Measurements from ENCODE around the gene CTIF. TPM values are rescaled to one million over a fixed set of nuclear protein-coding genes. Genes with fewer than 3 reads are reported as not detected.

CTIF gene
- total RNA-seq, 2 experiments from 2014 or later = 0.06 to 0.38 TPM

DNA sequence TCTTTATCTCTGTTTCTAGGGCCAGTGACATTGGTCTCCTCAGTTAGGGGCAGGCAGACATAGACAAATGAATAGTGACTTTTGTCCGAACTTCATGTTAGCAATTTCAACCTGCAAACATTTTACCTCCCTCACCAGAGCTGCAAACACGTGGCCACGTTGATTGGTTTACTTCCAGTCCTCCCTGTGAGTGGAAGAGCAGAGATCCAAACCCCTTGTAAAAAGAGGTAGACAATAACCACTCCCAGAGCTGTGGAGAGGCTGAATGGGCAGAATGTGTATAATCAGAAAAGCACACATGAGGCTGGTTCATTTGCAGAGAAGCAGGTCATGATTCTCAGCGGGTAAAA is 31.1 kb downstream of the CTIF start:
- Histone ChIP-seq H3K4me2 (ENCODE audit: low read length) (no peak overlapping the region), H3K9me2 (ENCODE audit: insufficient read depth, low read length) (no peaks in the 10 kb centered on the region), H4K20me1 (ENCODE audit: insufficient read depth, low read length) (no peaks in the 10 kb centered on the region), H3K9me3 (ENCODE audit: low read length) (no peaks in the 10 kb centered on the region), H3K4me1 (ENCODE audit: insufficient read depth, low read length, poor library complexity, severe bottlenecking) (no peaks in the 10 kb centered on the region), H3K27ac (ENCODE audit: low read depth, low read length, poor library complexity, severe bottlenecking) (no peak overlapping the region), H3K36me3 (ENCODE audit: insufficient read depth, low read length) (no peaks in the 10 kb centered on the region), H3K79me2 (ENCODE audit: insufficient read depth, low read depth, low read length) (no peaks in the 10 kb centered on the region), H2AFZ (ENCODE audit: low read length) (no peak overlapping the region), H3K4me3 (ENCODE audit: low read depth, low read length, poor library complexity, severe bottlenecking) (no peak overlapping the region)
- ChIA-PET POLR2A (no interaction called here), CTCF (ENCODE audit: unreplicated experiment) (no interaction called here)
- intact Hi-C loops (cut with micrococcal nuclease; ENCODE audit: unreplicated experiment) = no loop called here
- no TSS peak for BruUV-seq (replicated peaks)
- TF ChIP-seq, protein P1, sequence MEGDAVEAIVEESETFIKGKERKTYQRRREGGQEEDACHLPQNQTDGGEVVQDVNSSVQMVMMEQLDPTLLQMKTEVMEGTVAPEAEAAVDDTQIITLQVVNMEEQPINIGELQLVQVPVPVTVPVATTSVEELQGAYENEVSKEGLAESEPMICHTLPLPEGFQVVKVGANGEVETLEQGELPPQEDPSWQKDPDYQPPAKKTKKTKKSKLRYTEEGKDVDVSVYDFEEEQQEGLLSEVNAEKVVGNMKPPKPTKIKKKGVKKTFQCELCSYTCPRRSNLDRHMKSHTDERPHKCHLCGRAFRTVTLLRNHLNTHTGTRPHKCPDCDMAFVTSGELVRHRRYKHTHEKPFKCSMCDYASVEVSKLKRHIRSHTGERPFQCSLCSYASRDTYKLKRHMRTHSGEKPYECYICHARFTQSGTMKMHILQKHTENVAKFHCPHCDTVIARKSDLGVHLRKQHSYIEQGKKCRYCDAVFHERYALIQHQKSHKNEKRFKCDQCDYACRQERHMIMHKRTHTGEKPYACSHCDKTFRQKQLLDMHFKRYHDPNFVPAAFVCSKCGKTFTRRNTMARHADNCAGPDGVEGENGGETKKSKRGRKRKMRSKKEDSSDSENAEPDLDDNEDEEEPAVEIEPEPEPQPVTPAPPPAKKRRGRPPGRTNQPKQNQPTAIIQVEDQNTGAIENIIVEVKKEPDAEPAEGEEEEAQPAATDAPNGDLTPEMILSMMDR (conservative IDR thresholded peaks at IDR 0.05; ENCODE audit: low read length) = no peak
- TF ChIP-seq EZH2phosphoT487 (IDR thresholded peaks at IDR 0.05; ENCODE audit: borderline replicate concordance, low read depth, low read length) = no peak
- DNase-seq (ENCODE audit: low spot score) = no peak

DNA sequence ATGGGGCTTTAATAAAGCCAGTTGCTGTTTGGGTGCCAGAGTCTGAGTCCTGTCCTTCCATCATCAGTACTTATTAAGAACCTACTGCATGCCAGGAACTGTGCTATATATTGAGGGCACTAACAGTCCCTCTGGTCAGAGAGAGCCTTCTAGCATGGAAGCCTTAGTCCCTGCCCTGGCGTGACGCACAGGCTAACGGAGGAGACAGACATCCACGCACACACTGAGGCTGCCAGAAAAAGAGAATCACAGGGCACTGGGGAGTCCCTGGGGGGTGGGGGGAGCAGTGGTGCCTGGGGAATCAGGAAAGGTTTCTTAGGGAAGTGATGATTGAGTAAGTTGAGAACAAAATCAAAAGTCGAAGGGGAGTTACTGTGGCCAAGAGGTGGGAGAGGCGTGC is 31.5 kb downstream of the CTIF start:
- CTCF ChIA-PET (ENCODE audit: unreplicated experiment) = no interaction called here
- POLR2A ChIA-PET = no interaction called here

DNA sequence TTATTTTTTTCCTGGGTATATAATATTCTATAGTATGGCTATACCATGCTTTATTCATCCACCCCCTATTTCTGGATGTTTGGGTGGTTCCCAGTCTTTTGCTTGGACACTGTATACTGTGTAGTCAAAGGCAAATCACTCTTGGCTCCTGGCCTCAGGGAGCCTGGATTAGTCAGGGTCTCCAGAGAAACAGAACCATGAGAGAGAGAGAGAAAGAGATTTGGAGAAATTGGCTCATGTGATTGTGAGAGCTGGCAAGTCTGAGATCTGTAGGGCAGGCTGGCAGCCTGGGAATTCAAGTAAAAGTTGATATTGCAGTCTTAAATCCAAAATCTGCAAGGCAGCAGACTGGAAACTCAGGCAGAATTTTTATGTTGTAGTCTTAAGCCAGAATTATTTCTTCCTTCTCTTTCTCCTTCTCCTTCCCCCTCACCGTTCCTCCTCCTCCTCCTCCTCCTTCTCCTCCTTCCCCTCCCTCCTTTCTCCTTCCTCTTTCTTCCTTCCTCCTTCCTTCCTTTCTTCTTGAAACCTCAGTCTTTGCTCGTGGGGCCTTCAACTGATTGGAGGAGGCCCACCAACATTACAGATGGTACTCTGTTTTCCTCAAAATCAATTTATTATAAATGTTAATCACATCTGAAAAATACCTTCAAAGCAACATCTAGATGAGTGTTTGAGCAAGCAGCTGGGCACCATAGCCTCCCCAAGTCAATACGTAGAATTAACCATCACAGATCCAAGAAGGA is 33.0 kb downstream of the CTIF start:
- no peaks in the 10 kb centered on the region for H4K20me1 ChIP-seq (ENCODE audit: insufficient read depth, low read length)
- H3K4me3 ChIP-seq (ENCODE audit: low read depth, low read length, poor library complexity, severe bottlenecking) = no peak overlapping the region
- no peaks in the 10 kb centered on the region for H3K9me3 ChIP-seq (ENCODE audit: low read length)
- CTCF ChIA-PET (ENCODE audit: unreplicated experiment) = no interaction called here
- H3K27ac ChIP-seq (ENCODE audit: low read depth, low read length, poor library complexity, severe bottlenecking) = no peak overlapping the region
- no peaks in the 10 kb centered on the region for H3K9me2 ChIP-seq (ENCODE audit: insufficient read depth, low read length)
- POLR2A ChIA-PET = no interaction called here
- DNase-seq (ENCODE audit: low spot score) = no peak
- no peaks in the 10 kb centered on the region for H3K79me2 ChIP-seq (ENCODE audit: insufficient read depth, low read depth, low read length)
- no peak overlapping the region for H3K4me2 ChIP-seq (ENCODE audit: low read length)
- intact Hi-C loops (cut with micrococcal nuclease; ENCODE audit: unreplicated experiment) = no loop called here
- no peak overlapping the region for H2AFZ ChIP-seq (ENCODE audit: low read length)
- BruUV-seq (replicated peaks) = no TSS peak
- H3K4me1 ChIP-seq (ENCODE audit: insufficient read depth, low read length, poor library complexity, severe bottlenecking) = no peaks in the 10 kb centered on the region
- no peaks in the 10 kb centered on the region for H3K36me3 ChIP-seq (ENCODE audit: insufficient read depth, low read length)
- TF ChIP-seq EZH2phosphoT487 (IDR thresholded peaks at IDR 0.05; ENCODE audit: borderline replicate concordance, low read depth, low read length) = no peak
- TF ChIP-seq, protein P1 (conservative IDR thresholded peaks at IDR 0.05; ENCODE audit: low read length) = no peak

More for the DNA sequence above, 31.5 kb downstream of the CTIF start:
- BruUV-seq (replicated peaks) = no TSS peak
- Histone ChIP-seq H3K9me2 (ENCODE audit: insufficient read depth, low read length) (no peaks in the 10 kb centered on the region), H2AFZ (ENCODE audit: low read length) (no peak overlapping the region), H3K4me3 (ENCODE audit: low read depth, low read length, poor library complexity, severe bottlenecking) (no peak overlapping the region), H3K4me2 (ENCODE audit: low read length) (no peak overlapping the region), H3K36me3 (ENCODE audit: insufficient read depth, low read length) (no peaks in the 10 kb centered on the region), H3K79me2 (ENCODE audit: insufficient read depth, low read depth, low read length) (no peaks in the 10 kb centered on the region), H3K9me3 (ENCODE audit: low read length) (no peaks in the 10 kb centered on the region), H3K27ac (ENCODE audit: low read depth, low read length, poor library complexity, severe bottlenecking) (no peak overlapping the region), H3K4me1 (ENCODE audit: insufficient read depth, low read length, poor library complexity, severe bottlenecking) (no peaks in the 10 kb centered on the region), H4K20me1 (ENCODE audit: insufficient read depth, low read length) (no peaks in the 10 kb centered on the region)
- no peak for DNase-seq (ENCODE audit: low spot score)
- TF ChIP-seq, protein P1 (conservative IDR thresholded peaks at IDR 0.05; ENCODE audit: low read length) = no peak
- no peak for TF ChIP-seq EZH2phosphoT487 (IDR thresholded peaks at IDR 0.05; ENCODE audit: borderline replicate concordance, low read depth, low read length)
- intact Hi-C loops (cut with micrococcal nuclease; ENCODE audit: unreplicated experiment) = no loop called here

All from OCI-LY7 (cell line).